SK-N-MC (cell line): Measurements from ENCODE around the gene NQO2.

ENCODE experiments used
- EZH2 ChIP-seq: fragments of 200-600 bp; sonication (generic); IDR thresholded peaks from one replicate; pipeline ENCODE4 v1.6.1; 2017; ENCODE audit warnings: antibody characterized with exemption
- POLR2AphosphoS5 ChIP-seq: IDR thresholded peaks from 2 replicates; pipeline ENCODE4 v1.6.1; 2012; ENCODE audit warnings: mild to moderate bottlenecking, low read depth, low read length, borderline replicate concordance

- no peak for TF ChIP-seq POLR2AphosphoS5
- no peak for TF ChIP-seq EZH2
Observed at GRCh38 chr6:3011592-3011991, 11.9 kb downstream of the NQO2 start.
